Thymus (tissue), 11 donors: ENCODE results near the gene FAM111B. TPM values are rescaled to one million over a fixed set of nuclear protein-coding genes. Genes with fewer than 3 reads are reported as not detected.
A peak's percentile ranks its signal among the peaks of the same experiment; 100 is the strongest.

Experiments used
- DNase-seq, 9 donors: peaks; one replicate each; pipeline ENCODE4 v3.0.0-alpha.2; 2013; ENCODE audit warnings: low spot score in 9 of 9, low read depth in 6 of 9, missing footprints in 1 of 9
- H3K27ac ChIP-seq, 2 donors: one replicate each; pipeline ENCODE4 v1.5.1; 2013; ENCODE audit warnings: control low read depth in 1 of 2, low read depth in 1 of 2, low read length in 1 of 2, mild to moderate bottlenecking in 1 of 2, moderate library complexity in 1 of 2
- H3K27me3 ChIP-seq, 2 donors: one replicate each; pipeline ENCODE4 v1.5.1; 2013; ENCODE audit warnings: low read length in 1 of 2; ENCODE audit not compliant: control insufficient read depth in 2 of 2, insufficient read depth in 1 of 2
- H3K36me3 ChIP-seq, 2 donors: one replicate each; pipeline ENCODE4 v1.5.1; 2013; ENCODE audit warnings: low read length in 1 of 2, mild to moderate bottlenecking in 1 of 2, moderate library complexity in 1 of 2; ENCODE audit not compliant: control insufficient read depth in 2 of 2, insufficient read depth in 2 of 2
- H3K4me1 ChIP-seq, 2 donors: one replicate each; pipeline ENCODE4 v1.5.1; 2013; ENCODE audit warnings: low read length in 2 of 2; ENCODE audit not compliant: control insufficient read depth in 2 of 2, insufficient read depth in 2 of 2
- H3K4me3 ChIP-seq, 2 donors: one replicate each; pipeline ENCODE4 v1.5.1; 2013; ENCODE audit warnings: low read length in 2 of 2, control low read depth in 1 of 2, mild to moderate bottlenecking in 1 of 2
- H3K9me3 ChIP-seq, 2 donors: one replicate each; pipeline ENCODE4 v1.5.1; 2013; ENCODE audit warnings: low read length in 1 of 2, mild to moderate bottlenecking in 1 of 2; ENCODE audit not compliant: control insufficient read depth in 2 of 2, insufficient read depth in 1 of 2
- WGBS: extraction: QIAGEN DNeasy Blood & Tissue Kit; methylation state at CpG from one replicate; pipeline ENCODE4 v1.1.7; 2013; 5-methylcytosine and 5-hydroxymethylcytosine counted together
- polyA plus RNA-seq: library from polyadenylated mRNA; stranded (reverse); fragments of 200-250 nt; gene quantifications from one replicate; pipeline ENCODE4 v1.2.3, GENCODE V29; 2013
- total RNA-seq: library from RNA; stranded (reverse); fragments of 120-200 nt; gene quantifications from one replicate; pipeline ENCODE4 v1.2.4, GENCODE V29; 2013
- donor health status: healthy.

The FAM111B gene
- total and polyA plus RNA-seq, 2 donors, result 0.80 to 30.9 TPM

- Histone ChIP-seq H3K27me3 (peaks cover 0 to 2% of the 10 kb centered on the region in 2 donors), H3K36me3 (no peaks in the 10 kb centered on the region), H3K4me1 (no peaks in the 10 kb centered on the region), H3K4me3 (no peak overlapping the region), H3K9me3 (no peaks in the 10 kb centered on the region), H3K27ac (no peak overlapping the region)
- DNase-seq, result no peak
- 92% methylated on average over 3 of the region's 3 CpGs for WGBS
These were observed 57.0 kb downstream of the FAM111B start for GRCh38 chr11:59164028-59164427.

DNA sequence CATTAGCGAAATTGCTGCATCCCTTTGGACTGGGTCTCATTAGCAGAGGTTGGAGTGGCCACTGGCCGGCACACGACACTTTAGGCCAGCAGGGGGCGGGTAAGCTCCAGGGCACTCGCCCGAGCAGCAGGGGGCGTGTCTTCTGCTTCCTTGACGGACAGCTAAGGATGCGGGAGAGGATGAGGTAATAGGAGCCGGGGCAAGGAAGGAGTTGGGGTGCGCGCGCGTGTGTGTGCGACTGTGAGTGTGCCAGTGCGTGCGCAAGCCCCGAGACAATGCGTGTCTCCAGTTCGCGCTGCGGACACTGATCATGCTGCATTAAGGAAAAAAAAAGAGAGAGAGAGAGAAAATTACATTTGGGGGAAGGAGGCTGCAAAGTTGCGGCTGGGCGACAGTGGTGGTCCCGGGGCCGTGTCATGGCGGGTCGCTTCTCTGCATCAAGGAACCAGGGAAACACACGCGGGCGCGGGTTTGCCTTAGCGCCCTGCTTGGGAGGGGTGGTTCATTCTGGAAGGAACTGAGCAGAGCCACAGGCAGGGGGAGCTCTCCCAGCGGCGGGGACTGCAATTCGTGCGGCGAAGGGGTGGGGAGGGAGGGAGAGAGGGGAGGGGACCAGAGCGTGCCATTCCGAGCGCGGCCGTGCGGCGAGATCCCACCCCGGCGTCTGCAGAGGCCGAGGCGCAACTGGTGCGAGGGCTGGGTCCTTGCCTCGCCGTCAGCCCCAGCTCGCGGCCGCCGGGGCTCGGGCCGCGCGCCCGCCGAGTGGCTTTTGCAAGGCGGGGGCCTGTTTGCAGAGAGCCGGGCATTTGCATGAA is 64.7 kb downstream of the FAM111B start, which contains the start of gene DTX4:
DTX4 (plus strand) TSS at position 625 of the 815 bp plus-strand sequence. CDS start 464 bp downstream, outside the sequence.
- Histone ChIP-seq H3K27me3 (peaks cover 25 to 44% of the 10 kb centered on the region in 2 donors), H3K36me3 (no peaks in the 10 kb centered on the region), H3K9me3 (peaks cover 0 to 5% of the 10 kb centered on the region in 2 donors), H3K27ac (no peak within 1 kb of the TSS), H3K4me3 (peak within 1 kb of the TSS; percentile 51 to 72), H3K4me1 (peaks cover 9 to 16% of the 10 kb centered on the region in 2 donors)
- peak; percentile 71 to 92 (median 83) for DNase-seq
- WGBS, result under 1% methylated on average over 64 of the region's 64 CpGs

DNA sequence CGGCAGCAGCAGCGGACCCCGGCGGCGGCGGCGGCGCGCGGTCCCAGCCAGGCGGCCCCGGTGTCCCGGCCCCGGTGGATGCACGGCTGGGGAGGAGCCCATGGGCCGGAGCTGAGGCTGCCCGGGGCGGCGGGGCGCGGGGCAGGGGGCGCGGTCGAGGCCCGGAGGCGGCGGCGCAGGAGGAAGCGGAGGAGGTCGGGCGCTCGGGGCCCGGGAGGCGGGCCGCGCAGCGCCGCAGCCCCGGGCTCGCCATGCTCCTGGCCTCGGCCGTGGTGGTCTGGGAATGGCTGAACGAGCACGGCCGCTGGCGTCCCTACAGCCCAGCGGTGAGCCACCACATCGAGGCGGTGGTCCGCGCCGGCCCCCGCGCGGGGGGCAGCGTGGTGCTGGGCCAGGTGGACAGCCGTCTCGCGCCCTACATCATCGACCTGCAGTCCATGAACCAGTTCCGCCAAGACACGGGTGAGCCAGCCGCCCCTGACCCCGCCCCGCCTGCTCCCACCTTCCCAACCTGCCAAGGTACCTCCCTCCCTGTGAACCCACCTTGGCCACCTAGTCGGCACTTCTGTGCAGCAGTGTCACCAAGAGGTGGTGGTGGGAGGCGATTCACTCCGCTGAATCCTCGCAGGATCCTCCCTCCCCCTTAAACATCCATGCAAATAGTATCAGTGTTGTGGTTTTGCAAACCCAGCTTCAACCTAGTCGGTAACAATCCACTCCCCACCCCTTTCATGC is 65.5 kb downstream of the FAM111B start:
- Histone ChIP-seq H3K36me3 (no peaks in the 10 kb centered on the region), H3K27me3 (peaks cover 25 to 44% of the 10 kb centered on the region in 2 donors), H3K9me3 (peaks cover 0 to 5% of the 10 kb centered on the region in 2 donors), H3K4me3 (peak overlapping the region; percentile 51 to 72), H3K27ac (no peak overlapping the region), H3K4me1 (peaks cover 9 to 16% of the 10 kb centered on the region in 2 donors)
- WGBS, result under 1% methylated on average over 70 of the region's 70 CpGs
- peak in 3 of 9 donors; percentile 8 to 31 (median 9) for DNase-seq

GRCh38 chr11:59173080-59173963 is 66.3 kb downstream of the FAM111B start:
- WGBS, result 26% methylated on average over 37 of the region's 37 CpGs
- H3K4me3 ChIP-seq, result peak overlapping the region; percentile 32 to 72
- no peaks in the 10 kb centered on the region for H3K36me3 ChIP-seq
- peak in 1 of 9 donors; percentile 22 for DNase-seq
- peaks cover 25 to 44% of the 10 kb centered on the region in 2 donors for H3K27me3 ChIP-seq
- peaks cover 0 to 5% of the 10 kb centered on the region in 2 donors for H3K9me3 ChIP-seq
- H3K27ac ChIP-seq, result peak overlapping the region; percentile 26 to 46
- peaks cover 9 to 16% of the 10 kb centered on the region in 2 donors for H3K4me1 ChIP-seq

DNA sequence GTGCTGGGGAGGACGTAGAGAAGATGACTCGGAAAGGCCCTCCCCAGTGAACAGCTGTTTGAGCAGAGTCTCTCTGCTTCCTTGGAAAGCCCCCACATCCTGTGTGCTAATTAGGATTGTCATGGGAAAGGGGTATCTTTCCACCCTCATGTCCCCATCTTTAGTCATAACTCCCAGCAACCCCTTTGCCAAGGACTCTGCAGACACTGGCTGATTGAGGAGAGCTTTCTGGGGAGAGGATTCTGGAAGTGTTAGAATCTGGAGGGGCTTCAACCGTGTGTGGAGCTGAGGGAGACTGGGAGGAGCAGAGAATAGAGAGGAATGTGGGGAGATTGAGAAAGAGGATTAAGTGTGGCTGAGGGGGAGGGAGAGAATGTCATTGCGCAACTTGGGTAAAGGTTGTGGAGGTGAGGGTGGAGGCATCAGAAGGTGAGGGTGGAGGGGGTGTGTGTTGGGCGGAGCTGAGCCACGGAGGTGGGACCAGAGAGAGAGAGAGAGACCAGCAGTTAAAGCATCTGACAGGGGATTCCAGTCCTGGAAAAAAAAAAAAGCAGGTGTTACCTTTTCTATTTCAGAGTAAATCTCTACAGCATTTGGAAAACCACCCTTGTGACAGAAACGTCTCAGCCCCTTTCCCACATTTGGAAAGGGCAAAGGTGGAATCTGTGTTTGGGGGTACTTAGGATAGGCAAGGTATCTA is 67.1 kb downstream of the FAM111B start:
- H3K4me3 ChIP-seq, result no peak overlapping the region
- H3K27me3 ChIP-seq, result peaks cover 25 to 44% of the 10 kb centered on the region in 2 donors
- H3K9me3 ChIP-seq, result peaks cover 0 to 5% of the 10 kb centered on the region in 2 donors
- H3K36me3 ChIP-seq, result no peaks in the 10 kb centered on the region
- WGBS, result 70% methylated on average over 7 of the region's 7 CpGs
- peaks cover 9 to 16% of the 10 kb centered on the region in 2 donors for H3K4me1 ChIP-seq
- peak overlapping the region; percentile 3 to 46 for H3K27ac ChIP-seq
- no peak for DNase-seq

DNA sequence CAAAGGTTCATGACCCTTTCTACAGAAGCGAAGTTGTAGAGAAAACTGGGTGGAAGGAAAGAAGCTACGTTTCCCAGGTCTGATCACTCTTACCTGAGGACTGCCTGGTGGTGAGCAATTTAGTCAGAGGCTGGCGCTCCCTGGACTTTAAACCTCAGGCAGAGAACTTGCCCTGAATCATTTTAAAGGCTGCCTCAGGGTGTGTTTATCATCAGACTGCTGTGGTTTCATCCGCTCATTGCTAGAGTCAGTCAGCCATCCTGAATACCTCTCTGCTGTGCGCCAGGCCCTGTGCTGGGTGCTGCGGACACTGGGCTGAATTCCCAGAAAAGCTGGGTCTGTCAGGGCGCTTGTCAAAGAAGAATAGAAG is 67.6 kb downstream of the FAM111B start:
- Histone ChIP-seq H3K27ac (no peak overlapping the region), H3K27me3 (peaks cover 25 to 44% of the 10 kb centered on the region in 2 donors), H3K4me1 (peaks cover 9 to 16% of the 10 kb centered on the region in 2 donors), H3K4me3 (no peak overlapping the region), H3K36me3 (no peaks in the 10 kb centered on the region), H3K9me3 (peaks cover 0 to 10% of the 10 kb centered on the region in 2 donors)
- no peak for DNase-seq
- WGBS, result 85% methylated on average over 7 of the region's 7 CpGs

GRCh38 chr11:59175091-59175501 is 68.1 kb downstream of the FAM111B start:
- DNase-seq, result no peak
- Histone ChIP-seq H3K4me1 (peaks cover 9 to 16% of the 10 kb centered on the region in 2 donors), H3K27me3 (peaks cover 25 to 44% of the 10 kb centered on the region in 2 donors), H3K36me3 (no peaks in the 10 kb centered on the region), H3K9me3 (peaks cover 0 to 10% of the 10 kb centered on the region in 2 donors), H3K4me3 (no peak overlapping the region), H3K27ac (no peak overlapping the region)
- WGBS, result 95% methylated on average over 4 of the region's 4 CpGs

DNA sequence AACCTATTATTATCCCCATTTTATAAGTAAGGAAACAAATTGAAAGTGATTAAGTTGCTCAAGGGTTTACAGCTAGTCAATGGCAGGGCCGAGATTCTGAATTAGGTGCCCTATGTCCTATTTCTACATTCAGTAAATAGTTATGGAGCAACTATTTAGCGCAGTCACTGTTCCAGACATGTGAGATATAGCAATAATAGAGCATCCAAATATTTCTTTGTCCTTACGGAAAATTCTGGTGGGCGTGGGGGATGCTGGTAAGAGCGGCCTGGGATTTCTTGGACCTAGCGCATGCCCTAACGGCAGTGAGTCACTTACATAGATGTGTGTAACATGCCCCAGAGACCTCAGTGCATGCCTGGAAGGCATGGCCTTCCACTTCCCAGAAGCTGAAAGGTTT is 69.3 kb downstream of the FAM111B start:
- no peak for DNase-seq
- Histone ChIP-seq H3K27me3 (peaks cover 25 to 41% of the 10 kb centered on the region in 2 donors), H3K36me3 (no peaks in the 10 kb centered on the region), H3K27ac (no peak overlapping the region), H3K4me1 (peaks cover 9 to 15% of the 10 kb centered on the region in 2 donors), H3K4me3 (no peak overlapping the region), H3K9me3 (peaks cover 0 to 10% of the 10 kb centered on the region in 2 donors)
- 90% methylated on average over 7 of the region's 7 CpGs for WGBS
